NCI-H2196 treated with DMSO at 0.1 percent for 48 hours (cell line): ENCODE results near the gene NDUFB1.

Source experiments
- DNase-seq: peaks from one replicate; lab custom pipeline; 2025; ENCODE audit not compliant: unreplicated experiment; lab: John Stamatoyannopoulos, UW

NDUFB1 gene

GRCh38 chr14:92121670-92122350, at the start of gene NDUFB1, which contains the start of gene CPSF2:
Gene NDUFB1 (minus strand): TSS chr14:92121706. CDS start chr14:92117637, 4,069 bp downstream.
Gene CPSF2 (plus strand): TSS chr14:92121969. CDS start chr14:92130985, 9,016 bp downstream.
- peak; percentile 50 for DNase-seq

DNA sequence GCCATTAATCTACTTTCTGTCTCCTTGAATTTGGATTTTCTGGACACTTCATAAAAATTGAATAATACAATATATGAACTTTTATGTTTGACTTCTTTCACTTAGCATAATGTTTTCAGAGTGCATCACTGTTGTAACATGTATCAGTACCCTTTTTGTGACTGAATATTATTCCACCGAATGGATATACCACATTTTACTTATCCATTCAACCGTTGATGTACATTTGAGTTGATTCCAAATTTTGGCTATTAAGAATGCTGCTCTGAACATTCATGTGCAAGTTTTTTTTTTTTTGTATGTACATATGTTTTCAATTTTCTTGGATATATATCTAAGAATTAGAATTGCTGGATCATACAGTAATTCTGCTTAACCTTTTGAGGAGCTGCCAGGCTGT, 43.5 kb upstream of the NDUFB1 start:
- DNase-seq: no peak

DNA sequence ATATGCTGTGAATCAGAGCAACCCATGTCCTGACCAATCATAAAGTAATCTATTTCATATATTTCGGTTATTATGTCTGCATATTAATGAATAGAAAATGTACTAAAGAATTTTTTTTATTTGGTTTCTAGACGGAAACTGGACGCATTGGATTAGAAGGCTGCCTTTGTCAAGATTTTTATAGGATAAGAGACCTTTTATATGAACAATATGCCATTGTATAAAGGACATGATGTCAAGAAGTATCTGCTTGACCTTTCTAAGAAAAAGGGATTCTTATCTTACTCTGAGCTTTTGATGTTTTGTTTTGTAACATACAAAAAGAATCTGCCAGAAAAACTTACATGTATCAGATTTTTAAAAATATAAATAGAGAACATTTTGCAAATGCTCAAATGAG, 40.0 kb upstream of the NDUFB1 start:
- DNase-seq: no peak

GRCh38 chr14:92160619-92161018, 39.1 kb upstream of the NDUFB1 start:
- no peak for DNase-seq

- DNase-seq: no peak
These were observed 32.9 kb upstream of the NDUFB1 start for GRCh38 chr14:92154283-92154942.

GRCh38 chr14:92153581-92153980, 32.1 kb upstream of the NDUFB1 start:
- DNase-seq: no peak

GRCh38 chr14:92144708-92145107, 23.2 kb upstream of the NDUFB1 start:
- DNase-seq: no peak

GRCh38 chr14:92143962-92144361, 22.5 kb upstream of the NDUFB1 start:
- DNase-seq: no peak

DNA sequence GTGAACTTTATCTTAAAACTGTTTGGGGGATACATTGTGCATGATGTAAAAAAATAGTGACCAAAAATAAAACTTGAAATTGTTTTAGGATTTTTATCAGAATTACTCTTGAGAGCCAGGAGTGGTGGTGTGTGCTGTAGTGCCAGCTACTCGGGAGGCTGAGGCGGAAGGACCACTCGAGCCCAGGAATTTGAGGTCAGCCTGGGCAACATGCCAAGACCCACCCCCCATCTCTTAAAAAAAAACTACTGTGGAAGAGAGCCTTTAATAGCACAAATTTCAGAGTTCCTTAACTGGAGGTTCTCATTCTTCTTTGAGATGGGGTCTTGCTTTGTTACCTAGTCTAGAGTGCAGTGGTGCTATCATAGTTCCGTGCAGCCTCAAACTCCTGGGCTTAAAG, 21.8 kb upstream of the NDUFB1 start:
- no peak for DNase-seq

DNA sequence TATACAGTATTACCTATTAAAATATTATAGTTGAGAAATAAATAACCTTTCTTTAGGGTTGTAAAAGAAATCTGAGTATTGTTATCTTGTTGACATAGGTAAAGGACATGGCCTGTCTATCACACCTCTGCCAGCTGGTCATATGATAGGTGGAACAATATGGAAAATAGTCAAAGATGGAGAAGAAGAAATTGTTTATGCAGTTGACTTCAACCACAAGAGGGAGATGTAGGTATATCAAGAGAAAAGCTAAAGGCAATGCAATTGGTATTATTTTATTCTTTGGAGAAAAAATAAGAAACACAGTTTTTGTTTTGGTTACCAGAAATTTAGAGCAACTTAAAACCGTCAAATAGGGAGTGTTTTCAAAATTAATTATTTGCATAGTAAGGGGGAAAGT, 13.8 kb upstream of the NDUFB1 start:
- DNase-seq: no peak

GRCh38 chr14:92134456-92134855, 12.9 kb upstream of the NDUFB1 start:
- no peak for DNase-seq

GRCh38 chr14:92122761-92123160, 1.3 kb upstream of the NDUFB1 start:
- DNase-seq: no peak

GRCh38 chr14:92122351-92122677, 808 bp upstream of the NDUFB1 start:
- DNase-seq: no peak

DNA sequence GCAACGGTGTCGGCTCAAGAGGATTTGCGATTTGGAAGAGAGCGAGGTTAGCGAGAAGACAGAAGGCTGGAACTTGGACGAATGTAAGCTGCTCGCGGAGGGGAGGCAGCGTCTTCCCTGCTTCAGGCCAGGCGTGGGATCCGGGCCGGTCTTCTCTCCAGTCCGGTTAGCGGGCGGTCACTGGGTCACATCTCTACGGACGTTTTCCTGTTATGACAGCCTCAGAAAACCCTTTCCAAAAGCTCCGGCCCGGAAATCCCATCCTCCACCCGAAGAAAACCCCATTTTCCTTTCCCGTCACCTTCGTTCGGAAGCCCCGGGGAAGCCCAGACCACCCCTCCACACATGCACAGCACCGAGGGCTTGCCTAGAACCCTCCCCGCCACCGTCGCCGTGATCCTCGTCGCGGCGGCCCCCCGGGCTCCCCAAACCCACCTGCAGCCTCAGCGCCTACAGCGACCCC, 268 bp downstream of the NDUFB1 start:
- no peak for DNase-seq

- no peak for DNase-seq
These were observed 12.0 kb downstream of the NDUFB1 start for GRCh38 chr14:92109490-92109889.

DNA sequence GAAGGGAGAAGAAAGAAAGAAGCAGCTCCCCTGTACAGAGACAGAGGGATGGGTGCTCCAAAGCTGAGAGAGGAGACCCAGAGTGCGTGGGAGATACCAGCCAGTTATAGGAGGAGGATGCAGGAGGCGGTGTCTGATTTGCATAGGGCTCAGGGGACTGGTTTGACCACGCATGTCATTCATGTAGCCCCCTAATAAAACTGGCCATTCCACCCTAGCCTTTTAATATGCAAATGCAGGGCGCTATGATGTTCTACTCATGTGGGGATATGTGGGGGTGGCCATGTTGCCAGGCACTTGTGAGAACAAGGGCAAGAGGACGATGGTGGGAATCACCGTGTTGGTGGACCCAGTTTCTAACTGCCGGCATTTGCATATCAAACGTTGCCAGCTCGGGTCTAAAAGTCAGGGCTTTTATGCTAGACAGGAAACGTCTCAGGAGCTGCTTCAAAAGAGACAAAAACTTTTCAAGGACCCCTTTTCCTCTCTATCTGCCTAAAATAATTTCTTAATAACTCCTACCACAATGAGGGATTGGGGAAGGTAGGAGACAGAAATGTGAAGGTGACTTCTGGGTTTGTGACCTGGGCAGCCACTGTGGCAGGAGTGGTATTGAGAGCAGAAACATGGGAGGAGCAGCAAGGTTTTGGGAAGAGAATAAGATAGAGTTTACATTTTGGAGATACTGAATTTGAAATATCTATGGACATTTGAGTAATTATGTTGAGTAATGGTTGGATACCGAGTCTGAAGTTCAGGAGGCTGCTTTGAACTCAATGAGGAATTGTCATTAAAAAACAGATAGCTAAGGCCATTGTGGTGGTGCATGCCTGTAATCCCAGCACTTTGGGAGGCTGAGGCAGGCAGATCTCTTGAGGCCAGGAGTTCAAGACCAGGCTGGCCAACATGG, 12.9 kb downstream of the NDUFB1 start:
- no peak for DNase-seq

- peak; percentile 90 for DNase-seq
These were observed 15.2 kb downstream of the NDUFB1 start, which contains the start of gene ATXN3 for GRCh38 chr14:92106143-92106926. Gene ATXN3 (minus strand): TSS chr14:92106582. CDS start chr14:92106552, 30 bp downstream.

GRCh38 chr14:92105893-92106142, 15.7 kb downstream of the NDUFB1 start:
- no peak for DNase-seq

- no peak for DNase-seq
These were observed 16.2 kb downstream of the NDUFB1 start for GRCh38 chr14:92105073-92105892.

GRCh38 chr14:92103363-92103989, 18.0 kb downstream of the NDUFB1 start:
- DNase-seq: no peak
